Endothelial cell of coronary artery (primary cell): ENCODE data around the gene CACNG5. TPM values are rescaled to one million over a fixed set of nuclear protein-coding genes. Genes with fewer than 3 reads are reported as not detected.

ENCODE experiments used
- total RNA-seq: library from RNA; depleted of rRNA; stranded (reverse); fragments of >200 nt; gene quantifications from 2 replicates; pipeline ENCODE4 v1.2.3, GENCODE V29; 2014

The CACNG5 gene
- total RNA-seq: not detected in 2 replicates

GRCh38 chr17:66834919-66835454 is at the start of gene CACNG5:
TSS of gene CACNG5 (plus strand) at chr17:66835117. CDS start at chr17:66877333, 42,216 bp downstream.

Other genes starting within 250 kb of the CACNG5 start
- gene CACNG4, start 129.6 kb downstream of the CACNG5 start, total RNA-seq: not detected in 2 replicates
- not detected in 2 replicates for gene CACNG1, start 209.4 kb downstream of the CACNG5 start, total RNA-seq